ENCODE results near the gene CAND2.

GRCh38 chr3:12840591-12841148 lies 44.2 kb downstream of the CAND2 start:
- TF ChIP-seq POLR2A (IDR thresholded peaks at IDR 0.05; ENCODE audit: low read depth) (no peak), POLR2AphosphoS5 (IDR thresholded peaks at IDR 0.05) (no peak)
- TF ChIP-seq, protein P1, sequence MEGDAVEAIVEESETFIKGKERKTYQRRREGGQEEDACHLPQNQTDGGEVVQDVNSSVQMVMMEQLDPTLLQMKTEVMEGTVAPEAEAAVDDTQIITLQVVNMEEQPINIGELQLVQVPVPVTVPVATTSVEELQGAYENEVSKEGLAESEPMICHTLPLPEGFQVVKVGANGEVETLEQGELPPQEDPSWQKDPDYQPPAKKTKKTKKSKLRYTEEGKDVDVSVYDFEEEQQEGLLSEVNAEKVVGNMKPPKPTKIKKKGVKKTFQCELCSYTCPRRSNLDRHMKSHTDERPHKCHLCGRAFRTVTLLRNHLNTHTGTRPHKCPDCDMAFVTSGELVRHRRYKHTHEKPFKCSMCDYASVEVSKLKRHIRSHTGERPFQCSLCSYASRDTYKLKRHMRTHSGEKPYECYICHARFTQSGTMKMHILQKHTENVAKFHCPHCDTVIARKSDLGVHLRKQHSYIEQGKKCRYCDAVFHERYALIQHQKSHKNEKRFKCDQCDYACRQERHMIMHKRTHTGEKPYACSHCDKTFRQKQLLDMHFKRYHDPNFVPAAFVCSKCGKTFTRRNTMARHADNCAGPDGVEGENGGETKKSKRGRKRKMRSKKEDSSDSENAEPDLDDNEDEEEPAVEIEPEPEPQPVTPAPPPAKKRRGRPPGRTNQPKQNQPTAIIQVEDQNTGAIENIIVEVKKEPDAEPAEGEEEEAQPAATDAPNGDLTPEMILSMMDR (IDR thresholded peaks at IDR 0.05) = no peak
